ENCODE measurements around the gene CISD2. TPM values are rescaled to one million over a fixed set of nuclear protein-coding genes. Genes with fewer than 3 reads are reported as not detected.
"Not testable (repeated sequence)": the region's sequence is repeated elsewhere in the genome, so short reads cannot be mapped to it uniquely, and the experiment has no call there.

CISD2 gene
- total RNA-seq, 2 experiments from 2014 or later = 42.5 to 43.0 TPM

GRCh38 chr4:102842367-102842766 lies 26.4 kb upstream of the CISD2 start:
- CTCF ChIA-PET = interaction anchor here (1.1 kb wide), 1 partner anchor 14 kb away, joined by 4 read pairs; no protein-coding TSS in a partner anchor
- POLR2A ChIA-PET = no interaction called here

- POLR2A ChIA-PET = no interaction called here
- CTCF ChIA-PET = no interaction called here
These were observed 25.5 kb upstream of the CISD2 start for GRCh38 chr4:102843273-102843672.

- CTCF ChIA-PET = no interaction called here
- POLR2A ChIA-PET = no interaction called here
These were observed 24.9 kb upstream of the CISD2 start for GRCh38 chr4:102843938-102844337.

- ChIA-PET POLR2A (no interaction called here), CTCF (no interaction called here)
These were observed 21.1 kb upstream of the CISD2 start for GRCh38 chr4:102847687-102848086.

GRCh38 chr4:102849579-102850104 lies 19.1 kb upstream of the CISD2 start:
- POLR2A ChIA-PET = no interaction called here
- CTCF ChIA-PET = no interaction called here

- POLR2A ChIA-PET = no interaction called here
- CTCF ChIA-PET = no interaction called here
These were observed 18.4 kb upstream of the CISD2 start for GRCh38 chr4:102850370-102850769.

GRCh38 chr4:102858828-102859464 lies 9.8 kb upstream of the CISD2 start:
- ChIA-PET POLR2A (no interaction called here), CTCF (no interaction called here)

GRCh38 chr4:102860611-102861324 lies 8.0 kb upstream of the CISD2 start:
- ChIA-PET CTCF (interaction anchor here (0.6 kb wide), 1 partner anchor 1822 kb away, joined by 3 read pairs; no protein-coding TSS in a partner anchor), POLR2A (no interaction called here)

GRCh38 chr4:102862016-102862415 lies 6.8 kb upstream of the CISD2 start:
- ChIA-PET CTCF (no interaction called here), POLR2A (no interaction called here)

- CTCF ChIA-PET = no interaction called here
- POLR2A ChIA-PET = no interaction called here
These were observed 6.0 kb upstream of the CISD2 start for GRCh38 chr4:102862747-102863146.

- CTCF ChIA-PET = interaction anchor here (0.7 kb wide), 1 partner anchor 382 kb away, joined by 7 read pairs; no protein-coding TSS in a partner anchor
These were observed 3.5 kb upstream of the CISD2 start for GRCh38 chr4:102865327-102865726.

GRCh38 chr4:102867278-102868152 lies 1.3 kb upstream of the CISD2 start:
- ChIA-PET CTCF (interaction anchor here (0.7 to 2.4 kb wide), 2 partner anchors 14 to 40 kb away, joined by 4 to 15 read pairs; partner anchors contain the start of gene UBE2D3), POLR2A (interaction anchor here (0.6 to 3.6 kb wide), 4 partner anchors 40 to 107 kb away, joined by 4 to 129 read pairs (median 10); partner anchors contain the start of genes MANBA and UBE2D3)

More at GRCh38 chr4:102865327-102865726, 3.5 kb upstream of the CISD2 start:
- POLR2A ChIA-PET = interaction anchor here (0.5 kb wide), 1 partner anchor 39 kb away, joined by 3 read pairs; no protein-coding TSS in a partner anchor

- POLR2A ChIA-PET = interaction anchor here (0.6 to 3.6 kb wide), 7 partner anchors 41 to 366 kb away, joined by 3 to 129 read pairs (median 4); partner anchors contain the start of genes MANBA, SLC9B2 and UBE2D3
- CTCF ChIA-PET = interaction anchor here (0.7 to 2.4 kb wide), 2 partner anchors 13 to 40 kb away, joined by 4 to 15 read pairs; partner anchors contain the start of gene UBE2D3
These were observed 525 bp upstream of the CISD2 start for GRCh38 chr4:102868153-102868780.

- POLR2A ChIA-PET = interaction anchor here (0.6 to 3.6 kb wide), 8 partner anchors 16 to 524 kb away, joined by 3 to 129 read pairs (median 6); partner anchors contain the start of genes MANBA, SLC39A8, SLC9B2 and UBE2D3
These were observed 891 bp downstream of the CISD2 start for GRCh38 chr4:102869569-102870197.

GRCh38 chr4:102871772-102872171 lies 3.0 kb downstream of the CISD2 start:
- CTCF ChIA-PET = no interaction called here
- POLR2A ChIA-PET = no interaction called here

More at GRCh38 chr4:102869569-102870197, 891 bp downstream of the CISD2 start:
- CTCF ChIA-PET = interaction anchor here (0.6 to 2.4 kb wide), 2 partner anchors 33 to 42 kb away, joined by 3 to 15 read pairs; partner anchors contain the start of gene UBE2D3

GRCh38 chr4:102877477-102878106 lies 8.8 kb downstream of the CISD2 start:
- POLR2A ChIA-PET, CTCF ChIA-PET: not testable (repeated sequence)

- POLR2A ChIA-PET, CTCF ChIA-PET: not testable (repeated sequence)
These were observed 9.6 kb downstream of the CISD2 start for GRCh38 chr4:102878349-102878748.

- ChIA-PET CTCF (no interaction called here), POLR2A (no interaction called here)
These were observed 10.1 kb downstream of the CISD2 start for GRCh38 chr4:102878901-102879300.

All from activated CD8-positive, alpha-beta memory T cell treated with anti-CD3 and anti-CD28 coated beads for 36 hours (primary cell).